ENCODE data around the gene RBFA. TPM values are rescaled to one million over a fixed set of nuclear protein-coding genes. Genes with fewer than 3 reads are reported as not detected.

Gene RBFA
- total and polyA plus RNA-seq, 8 donors: 10.5 to 19.5 (median 12.3) TPM

GRCh38 chr18:80041424-80041823 is 7.2 kb downstream of the RBFA start:
- no peaks in the 10 kb centered on the region for H3K27me3 ChIP-seq
- WGBS, 2 donors: 88 to 94% methylated on average over 11 of the region's 11 CpGs
- DNase-seq (no peak), FAIRE-seq (no peak), ATAC-seq (no peak)
- peaks cover 0 to 14% (median 0%) of the 10 kb centered on the region in 3 donors for H3K36me3 ChIP-seq
- H3K9me3 ChIP-seq: no peaks in the 10 kb centered on the region
- TF ChIP-seq, protein P1, sequence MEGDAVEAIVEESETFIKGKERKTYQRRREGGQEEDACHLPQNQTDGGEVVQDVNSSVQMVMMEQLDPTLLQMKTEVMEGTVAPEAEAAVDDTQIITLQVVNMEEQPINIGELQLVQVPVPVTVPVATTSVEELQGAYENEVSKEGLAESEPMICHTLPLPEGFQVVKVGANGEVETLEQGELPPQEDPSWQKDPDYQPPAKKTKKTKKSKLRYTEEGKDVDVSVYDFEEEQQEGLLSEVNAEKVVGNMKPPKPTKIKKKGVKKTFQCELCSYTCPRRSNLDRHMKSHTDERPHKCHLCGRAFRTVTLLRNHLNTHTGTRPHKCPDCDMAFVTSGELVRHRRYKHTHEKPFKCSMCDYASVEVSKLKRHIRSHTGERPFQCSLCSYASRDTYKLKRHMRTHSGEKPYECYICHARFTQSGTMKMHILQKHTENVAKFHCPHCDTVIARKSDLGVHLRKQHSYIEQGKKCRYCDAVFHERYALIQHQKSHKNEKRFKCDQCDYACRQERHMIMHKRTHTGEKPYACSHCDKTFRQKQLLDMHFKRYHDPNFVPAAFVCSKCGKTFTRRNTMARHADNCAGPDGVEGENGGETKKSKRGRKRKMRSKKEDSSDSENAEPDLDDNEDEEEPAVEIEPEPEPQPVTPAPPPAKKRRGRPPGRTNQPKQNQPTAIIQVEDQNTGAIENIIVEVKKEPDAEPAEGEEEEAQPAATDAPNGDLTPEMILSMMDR (IDR thresholded peaks at IDR 0.05): no peak
- intact Hi-C loops (cut with DNase I): no loop called here
- no peak overlapping the region for H3K4me3 ChIP-seq
- no peaks in the 10 kb centered on the region for H3K4me1 ChIP-seq
- no peak overlapping the region for H3K27ac ChIP-seq

- no peak overlapping the region for H3K27ac ChIP-seq
- peaks cover 0 to 14% (median 0%) of the 10 kb centered on the region in 3 donors for H3K36me3 ChIP-seq
- ATAC-seq (no peak), FAIRE-seq (no peak), DNase-seq (no peak)
- H3K27me3 ChIP-seq: no peaks in the 10 kb centered on the region
- H3K4me3 ChIP-seq: no peak overlapping the region
- TF ChIP-seq, protein P1 (IDR thresholded peaks at IDR 0.05): no peak
- WGBS, 2 donors: 87 to 94% methylated on average over 4 of the region's 4 CpGs
- no peaks in the 10 kb centered on the region for H3K4me1 ChIP-seq
- no peaks in the 10 kb centered on the region for H3K9me3 ChIP-seq
- intact Hi-C loops (cut with DNase I): no loop called here
Observed at GRCh38 chr18:80042785-80043184, 8.6 kb downstream of the RBFA start.

DNA sequence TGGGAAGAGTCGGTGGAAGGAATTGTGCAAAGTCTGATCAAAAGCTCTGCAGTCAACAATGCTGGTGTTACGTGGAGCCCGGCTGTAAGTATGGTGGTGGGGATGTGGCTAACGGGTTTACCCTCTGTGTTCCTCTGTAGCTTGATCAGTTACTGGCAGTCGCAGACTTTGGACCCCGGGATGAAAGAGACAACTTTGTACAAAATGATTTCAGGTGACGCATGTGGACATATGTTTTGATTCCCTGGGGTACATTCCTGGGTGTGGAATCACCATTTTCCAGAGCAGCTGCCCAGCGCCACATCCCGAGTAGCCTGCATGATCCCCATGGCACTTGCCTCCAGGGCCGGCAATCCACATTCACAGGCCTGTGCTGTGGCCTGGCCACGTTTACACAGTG is 9.8 kb downstream of the RBFA start:
- WGBS, 2 donors: 92 to 93% methylated on average over 11 of the region's 11 CpGs
- Histone ChIP-seq H3K4me3 (no peak overlapping the region), H3K27me3 (no peaks in the 10 kb centered on the region), H3K4me1 (no peaks in the 10 kb centered on the region), H3K9me3 (no peaks in the 10 kb centered on the region), H3K27ac (no peak overlapping the region), H3K36me3 (peaks cover 0 to 6% (median 0%) of the 10 kb centered on the region in 3 donors)
- DNase-seq (no peak), ATAC-seq (no peak), FAIRE-seq (no peak)
- intact Hi-C loops (cut with DNase I): no loop called here
- TF ChIP-seq, protein P1 (IDR thresholded peaks at IDR 0.05): no peak

GRCh38 chr18:80046011-80046410 is 11.8 kb downstream of the RBFA start:
- Histone ChIP-seq H3K4me3 (no peak overlapping the region), H3K27ac (no peak overlapping the region), H3K9me3 (no peaks in the 10 kb centered on the region), H3K4me1 (no peaks in the 10 kb centered on the region), H3K27me3 (no peaks in the 10 kb centered on the region), H3K36me3 (peaks cover 0 to 6% (median 0%) of the 10 kb centered on the region in 3 donors)
- 96 to 99% methylated on average over 8 of the region's 8 CpGs for WGBS, 2 donors
- intact Hi-C loops (cut with DNase I): no loop called here
- ATAC-seq (no peak), FAIRE-seq (no peak), DNase-seq (no peak)
- TF ChIP-seq, protein P1 (IDR thresholded peaks at IDR 0.05): no peak

DNA sequence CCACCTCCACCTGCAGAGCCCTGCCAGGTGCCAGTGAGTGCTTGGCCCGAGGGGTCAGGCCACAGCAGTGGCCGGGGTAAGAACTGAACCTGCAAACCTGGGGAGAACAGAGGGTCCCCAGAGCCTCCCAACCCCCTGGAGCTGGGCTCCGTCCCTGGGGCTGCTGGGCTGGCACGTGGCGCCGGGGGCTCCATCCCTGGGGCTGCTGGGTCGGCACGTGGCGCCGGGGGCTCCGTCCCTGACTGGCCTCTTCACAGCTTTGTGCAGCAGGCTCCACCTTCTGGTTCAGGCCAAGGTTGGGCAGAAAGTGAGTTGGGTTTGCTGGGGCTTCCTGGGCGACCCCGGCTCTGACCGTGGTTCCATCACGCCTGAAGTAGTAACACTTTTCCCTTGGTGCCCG is 12.2 kb downstream of the RBFA start:
- DNase-seq (no peak), ATAC-seq (no peak), FAIRE-seq (no peak)
- no peak overlapping the region for H3K4me3 ChIP-seq
- TF ChIP-seq, protein P1 (IDR thresholded peaks at IDR 0.05): no peak
- intact Hi-C loops (cut with DNase I): no loop called here
- no peaks in the 10 kb centered on the region for H3K9me3 ChIP-seq
- H3K36me3 ChIP-seq: peaks cover 0 to 6% (median 0%) of the 10 kb centered on the region in 3 donors
- no peak overlapping the region for H3K27ac ChIP-seq
- 94 to 98% methylated on average over 16 of the region's 16 CpGs for WGBS, 2 donors
- no peaks in the 10 kb centered on the region for H3K27me3 ChIP-seq
- no peaks in the 10 kb centered on the region for H3K4me1 ChIP-seq
